Upper lobe of left lung (tissue), 4 donors: ENCODE data around the gene TRIM66.

Experiments
- EP300 ChIP-seq, 4 donors: sonication (generic); formaldehyde crosslinking; IDR thresholded peaks; one replicate each; pipeline ENCODE4 v1.5.1; 2017; ENCODE audit warnings: antibody characterized with exemption in 4 of 4, control low read depth in 2 of 4
- POLR2AphosphoS5 ChIP-seq, 2 donors: sonication (generic); formaldehyde crosslinking; IDR thresholded peaks; one replicate each; pipeline ENCODE4 v1.5.1; 2017; ENCODE audit warnings: antibody characterized with exemption in 2 of 2
- TF ChIP-seq, protein P1 (sequence below), 6 experiments: fragments of 450-650 bp in 4 of 6; fragments of 200-600 bp in 2 of 6; sonication (generic) in 2 of 6; IDR thresholded peaks; one replicate each; pipeline ENCODE4 v1.5.1; 2016 to 2019; ENCODE audit warnings: antibody characterized with exemption in 6 of 6

DNA sequence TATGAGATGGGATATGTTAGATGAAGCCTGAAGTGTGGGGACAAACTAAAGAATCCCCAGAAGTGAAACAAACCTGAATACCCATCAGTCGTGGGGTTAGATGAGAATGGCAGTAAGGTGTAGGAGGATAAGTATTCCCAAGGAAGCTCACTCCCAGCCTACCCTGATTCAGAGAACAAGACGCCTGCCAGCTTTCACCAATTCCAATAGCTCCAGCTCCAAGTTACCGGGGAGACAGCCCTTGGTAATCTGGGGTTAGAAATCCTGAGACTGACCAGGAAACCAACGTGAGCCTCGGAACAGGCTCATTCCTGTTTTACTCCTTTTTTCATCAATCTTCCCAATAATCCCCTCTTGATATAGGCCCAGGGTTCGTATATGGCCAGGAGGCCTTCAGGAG lies 46.6 kb upstream of the TRIM66 start:
- TF ChIP-seq, protein P1, sequence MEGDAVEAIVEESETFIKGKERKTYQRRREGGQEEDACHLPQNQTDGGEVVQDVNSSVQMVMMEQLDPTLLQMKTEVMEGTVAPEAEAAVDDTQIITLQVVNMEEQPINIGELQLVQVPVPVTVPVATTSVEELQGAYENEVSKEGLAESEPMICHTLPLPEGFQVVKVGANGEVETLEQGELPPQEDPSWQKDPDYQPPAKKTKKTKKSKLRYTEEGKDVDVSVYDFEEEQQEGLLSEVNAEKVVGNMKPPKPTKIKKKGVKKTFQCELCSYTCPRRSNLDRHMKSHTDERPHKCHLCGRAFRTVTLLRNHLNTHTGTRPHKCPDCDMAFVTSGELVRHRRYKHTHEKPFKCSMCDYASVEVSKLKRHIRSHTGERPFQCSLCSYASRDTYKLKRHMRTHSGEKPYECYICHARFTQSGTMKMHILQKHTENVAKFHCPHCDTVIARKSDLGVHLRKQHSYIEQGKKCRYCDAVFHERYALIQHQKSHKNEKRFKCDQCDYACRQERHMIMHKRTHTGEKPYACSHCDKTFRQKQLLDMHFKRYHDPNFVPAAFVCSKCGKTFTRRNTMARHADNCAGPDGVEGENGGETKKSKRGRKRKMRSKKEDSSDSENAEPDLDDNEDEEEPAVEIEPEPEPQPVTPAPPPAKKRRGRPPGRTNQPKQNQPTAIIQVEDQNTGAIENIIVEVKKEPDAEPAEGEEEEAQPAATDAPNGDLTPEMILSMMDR (IDR thresholded peaks at IDR 0.05), result no peak
- TF ChIP-seq POLR2AphosphoS5 (IDR thresholded peaks at IDR 0.05) (no peak), EP300 (IDR thresholded peaks at IDR 0.05) (no peak)
